ENCODE data around the gene MPP2.

DNA sequence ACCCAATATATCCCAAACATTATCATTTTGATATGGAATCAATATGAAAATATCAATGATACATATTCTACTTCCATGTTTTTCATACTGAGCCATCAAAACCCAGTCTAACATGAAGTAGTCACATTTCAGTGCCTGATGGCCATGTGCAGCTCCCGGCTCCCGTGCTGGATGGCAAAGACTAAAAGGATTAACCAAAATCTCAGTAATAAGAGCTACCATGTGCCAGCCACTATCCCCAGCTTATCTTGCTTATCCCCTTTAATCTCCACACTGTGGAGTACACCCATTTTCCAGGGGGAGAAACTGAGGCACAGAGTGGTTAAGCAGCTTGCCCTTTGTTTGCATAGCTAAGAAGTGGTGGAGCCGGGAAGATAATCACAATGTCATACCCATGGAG is 51.2 kb downstream of the MPP2 start:
- TF ChIP-seq TAF1 (IDR thresholded peaks at IDR 0.05; ENCODE audit: borderline replicate concordance, low read depth, low read length) (no peak), POLR2A (IDR thresholded peaks at IDR 0.05; ENCODE audit: low read depth, low read length) (no peak)
